Measurements from ENCODE around the gene SBK1. TPM values are rescaled to one million over a fixed set of nuclear protein-coding genes. Genes with fewer than 3 reads are reported as not detected.

The SBK1 gene
- polyA plus RNA-seq, 2 of the 4 experiments (the other 2 are of a cell fraction), result 0.13 to 0.43 TPM

DNA sequence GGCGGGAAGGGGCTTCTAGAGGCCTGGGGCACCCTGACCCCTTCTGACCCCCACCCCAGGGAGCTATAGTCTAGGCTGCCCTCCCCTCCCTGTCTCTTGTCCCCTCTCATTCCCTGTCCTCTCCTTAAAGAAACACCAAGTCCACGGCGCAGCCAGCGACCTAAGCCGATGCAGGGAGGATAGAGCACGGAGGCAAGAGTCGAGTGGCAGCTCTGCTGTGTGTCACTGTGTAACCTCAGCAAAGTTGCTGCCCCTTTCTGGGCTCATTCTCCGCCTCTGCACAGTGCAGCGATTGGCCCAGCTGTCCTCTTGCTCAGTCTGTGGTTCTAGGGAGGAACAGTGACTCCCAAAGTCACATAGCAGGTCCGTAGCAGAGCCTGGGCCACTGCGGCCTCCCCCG is 36.5 kb upstream of the SBK1 start:
- DNase-seq (ENCODE audit: low read depth in 1 of 2, low spot score in 1 of 2) (no peak), ATAC-seq (no peak), FAIRE-seq (no peak)
- CTCF ChIA-PET, result interaction anchor here (1.0 kb wide), 1 partner anchor 18 kb away, joined by 4 read pairs; no protein-coding TSS in a partner anchor
- TF ChIP-seq, protein P1, sequence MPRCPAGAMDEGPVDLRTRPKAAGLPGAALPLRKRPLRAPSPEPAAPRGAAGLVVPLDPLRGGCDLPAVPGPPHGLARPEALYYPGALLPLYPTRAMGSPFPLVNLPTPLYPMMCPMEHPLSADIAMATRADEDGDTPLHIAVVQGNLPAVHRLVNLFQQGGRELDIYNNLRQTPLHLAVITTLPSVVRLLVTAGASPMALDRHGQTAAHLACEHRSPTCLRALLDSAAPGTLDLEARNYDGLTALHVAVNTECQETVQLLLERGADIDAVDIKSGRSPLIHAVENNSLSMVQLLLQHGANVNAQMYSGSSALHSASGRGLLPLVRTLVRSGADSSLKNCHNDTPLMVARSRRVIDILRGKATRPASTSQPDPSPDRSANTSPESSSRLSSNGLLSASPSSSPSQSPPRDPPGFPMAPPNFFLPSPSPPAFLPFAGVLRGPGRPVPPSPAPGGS (IDR thresholded peaks at IDR 0.05), result no peak
- TF ChIP-seq GATA3 (IDR thresholded peaks at IDR 0.05; ENCODE audit: borderline replicate concordance) (no peak), EHF (CRISPR knock-in tag; IDR thresholded peaks at IDR 0.05) (no peak), FOSB (CRISPR knock-in tag; IDR thresholded peaks at IDR 0.05) (no peak), SMC3 (IDR thresholded peaks at IDR 0.05) (no peak), MYC (IDR thresholded peaks at IDR 0.05; ENCODE audit: borderline replicate concordance, low read length) (no peak), ESRRA (IDR thresholded peaks at IDR 0.05; ENCODE audit: borderline replicate concordance, low read length) (no peak), HDAC2 (IDR thresholded peaks at IDR 0.05) (no peak), RARB (CRISPR knock-in tag; IDR thresholded peaks at IDR 0.05) (no peak), CHD4 (IDR thresholded peaks at IDR 0.05; ENCODE audit: borderline replicate concordance) (no peak), KDM5A (IDR thresholded peaks at IDR 0.05) (no peak), TFCP2L1 (CRISPR knock-in tag; IDR thresholded peaks at IDR 0.05) (no peak)
- H3K27ac ChIP-seq, result no peak overlapping the region
- peaks cover 12% of the 10 kb centered on the region for H3K9me3 ChIP-seq
- WGBS (ENCODE audit: missing lambda C conversion rate), result 85% methylated on average over 12 of the region's 12 CpGs
- POLR2A ChIA-PET, result no interaction called here
- H3K4me3 ChIP-seq, result no peak overlapping the region
- no peak overlapping the region for H3K4me2 ChIP-seq
- no peaks in the 10 kb centered on the region for H3K4me1 ChIP-seq

DNA sequence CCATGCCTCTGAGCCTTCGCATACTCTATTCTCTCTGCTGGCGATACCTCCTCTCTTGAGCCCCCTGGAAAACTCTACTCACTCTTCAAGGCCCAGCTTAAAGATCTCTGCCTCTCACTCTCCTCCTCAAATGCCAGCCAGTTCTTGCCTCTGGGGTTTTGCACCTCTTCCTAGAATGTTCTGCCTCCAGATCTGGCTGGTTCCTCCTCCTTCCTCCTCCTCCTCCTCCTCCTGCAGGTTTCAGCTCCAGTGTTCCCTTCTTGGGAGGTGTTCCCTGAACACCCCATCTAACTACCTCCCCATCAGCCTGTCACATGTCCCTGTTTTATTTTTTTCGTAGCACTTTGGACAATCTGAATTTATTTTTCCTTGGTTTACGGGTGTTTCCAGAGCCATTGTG is 35.1 kb upstream of the SBK1 start:
- ATAC-seq (no peak), FAIRE-seq (no peak)

More for the DNA sequence above, 35.1 kb upstream of the SBK1 start:
- WGBS (ENCODE audit: missing lambda C conversion rate), result 67% methylated on average over 4 of the region's 4 CpGs
- Histone ChIP-seq H3K4me1 (no peaks in the 10 kb centered on the region), H3K4me2 (no peak overlapping the region), H3K27ac (no peak overlapping the region), H3K9me3 (peaks cover 11% of the 10 kb centered on the region), H3K4me3 (no peak overlapping the region)
- TF ChIP-seq ZSCAN20 (CRISPR knock-in tag; IDR thresholded peaks at IDR 0.05), result no peak
- no peak for TF ChIP-seq MAZ (IDR thresholded peaks at IDR 0.05; ENCODE audit: borderline replicate concordance, low read depth, low read length)
- no peak for TF ChIP-seq PBX3 (IDR thresholded peaks at IDR 0.05)
- TF ChIP-seq POLR2AphosphoS2 (conservative IDR thresholded peaks at IDR 0.05; ENCODE audit: low read length), result no peak
- no peak for TF ChIP-seq NFE2L2 (conservative IDR thresholded peaks at IDR 0.05; ENCODE audit: low read length)
- TF ChIP-seq REST (IDR thresholded peaks at IDR 0.05), result no peak
- TF ChIP-seq, protein P1 (IDR thresholded peaks at IDR 0.05), result no peak
- TF ChIP-seq EP300 (IDR thresholded peaks at IDR 0.05), result no peak
- no peak for TF ChIP-seq CTCF (IDR thresholded peaks at IDR 0.05)
- no peak for TF ChIP-seq NPAS2 (CRISPR knock-in tag; IDR thresholded peaks at IDR 0.05; ENCODE audit: borderline replicate concordance)
- no peak for TF ChIP-seq RARB (CRISPR knock-in tag; IDR thresholded peaks at IDR 0.05)
- no peak for TF ChIP-seq MYC (IDR thresholded peaks at IDR 0.05; ENCODE audit: borderline replicate concordance, low read length)
- TF ChIP-seq TP53 (CRISPR knock-in tag; IDR thresholded peaks at IDR 0.05), result no peak
- TF ChIP-seq ZC3H11A (IDR thresholded peaks at IDR 0.05), result no peak
- TF ChIP-seq FOSL2 (IDR thresholded peaks at IDR 0.05), result no peak
- TF ChIP-seq FOSL2 (CRISPR knock-in tag; IDR thresholded peaks at IDR 0.05), result no peak
- TF ChIP-seq SREBF2 (IDR thresholded peaks at IDR 0.05), result no peak
- no peak for TF ChIP-seq POLR2A (IDR thresholded peaks at IDR 0.05; ENCODE audit: low read length)
- TF ChIP-seq RNF2 (IDR thresholded peaks at IDR 0.05; ENCODE audit: borderline replicate concordance, low read depth), result no peak
- DNase-seq (ENCODE audit: low read depth in 1 of 2, low spot score in 1 of 2), result no peak
- ChIA-PET POLR2A (no interaction called here), CTCF (interaction anchor here (2.2 kb wide), 1 partner anchor 20 kb away, joined by 10 read pairs; no protein-coding TSS in a partner anchor)
